ENCODE results near the gene YAF2. TPM values are rescaled to one million over a fixed set of nuclear protein-coding genes. Genes with fewer than 3 reads are reported as not detected.
"Not testable (repeated sequence)": the region's sequence is repeated elsewhere in the genome, so short reads cannot be mapped to it uniquely, and the experiment has no call there.

YAF2 gene
- total RNA-seq, 1 donor from 2014 or later, result 88.1 TPM

DNA sequence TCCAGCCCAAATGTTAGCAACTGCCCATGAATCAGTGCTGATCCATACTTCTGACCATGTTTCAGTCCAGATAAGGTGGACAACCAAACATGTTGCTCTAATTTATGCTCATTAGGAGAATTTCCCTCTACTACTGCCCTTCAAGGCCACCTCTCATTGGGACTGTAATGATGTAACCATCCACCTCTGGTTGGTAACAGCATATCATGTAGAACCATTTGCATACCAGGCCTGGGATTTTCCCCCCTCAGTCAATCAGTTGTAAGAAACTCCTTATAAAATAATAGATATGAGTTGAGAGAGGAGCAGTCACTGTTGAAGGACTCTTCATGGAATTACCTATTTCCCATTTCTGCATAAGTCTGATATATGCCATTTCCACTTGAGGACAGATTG lies 17.8 kb upstream of the YAF2 start:
- Histone ChIP-seq H3K4me1 (no peaks in the 10 kb centered on the region), H3K4me3 (no peak overlapping the region), H3K27me3 (ENCODE audit: low read depth) (no peaks in the 10 kb centered on the region), H3K36me3 (no peaks in the 10 kb centered on the region), H3K9me3 (replicated peaks) (peaks cover 9% of the 10 kb centered on the region), H3K27ac (replicated peaks) (no peak overlapping the region)
- TF ChIP-seq, protein P1, sequence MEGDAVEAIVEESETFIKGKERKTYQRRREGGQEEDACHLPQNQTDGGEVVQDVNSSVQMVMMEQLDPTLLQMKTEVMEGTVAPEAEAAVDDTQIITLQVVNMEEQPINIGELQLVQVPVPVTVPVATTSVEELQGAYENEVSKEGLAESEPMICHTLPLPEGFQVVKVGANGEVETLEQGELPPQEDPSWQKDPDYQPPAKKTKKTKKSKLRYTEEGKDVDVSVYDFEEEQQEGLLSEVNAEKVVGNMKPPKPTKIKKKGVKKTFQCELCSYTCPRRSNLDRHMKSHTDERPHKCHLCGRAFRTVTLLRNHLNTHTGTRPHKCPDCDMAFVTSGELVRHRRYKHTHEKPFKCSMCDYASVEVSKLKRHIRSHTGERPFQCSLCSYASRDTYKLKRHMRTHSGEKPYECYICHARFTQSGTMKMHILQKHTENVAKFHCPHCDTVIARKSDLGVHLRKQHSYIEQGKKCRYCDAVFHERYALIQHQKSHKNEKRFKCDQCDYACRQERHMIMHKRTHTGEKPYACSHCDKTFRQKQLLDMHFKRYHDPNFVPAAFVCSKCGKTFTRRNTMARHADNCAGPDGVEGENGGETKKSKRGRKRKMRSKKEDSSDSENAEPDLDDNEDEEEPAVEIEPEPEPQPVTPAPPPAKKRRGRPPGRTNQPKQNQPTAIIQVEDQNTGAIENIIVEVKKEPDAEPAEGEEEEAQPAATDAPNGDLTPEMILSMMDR (IDR thresholded peaks at IDR 0.05; ENCODE audit: borderline replicate concordance), result no peak
- intact Hi-C loops (cut with micrococcal nuclease), result no loop called here
- DNase-seq, result no peak

DNA sequence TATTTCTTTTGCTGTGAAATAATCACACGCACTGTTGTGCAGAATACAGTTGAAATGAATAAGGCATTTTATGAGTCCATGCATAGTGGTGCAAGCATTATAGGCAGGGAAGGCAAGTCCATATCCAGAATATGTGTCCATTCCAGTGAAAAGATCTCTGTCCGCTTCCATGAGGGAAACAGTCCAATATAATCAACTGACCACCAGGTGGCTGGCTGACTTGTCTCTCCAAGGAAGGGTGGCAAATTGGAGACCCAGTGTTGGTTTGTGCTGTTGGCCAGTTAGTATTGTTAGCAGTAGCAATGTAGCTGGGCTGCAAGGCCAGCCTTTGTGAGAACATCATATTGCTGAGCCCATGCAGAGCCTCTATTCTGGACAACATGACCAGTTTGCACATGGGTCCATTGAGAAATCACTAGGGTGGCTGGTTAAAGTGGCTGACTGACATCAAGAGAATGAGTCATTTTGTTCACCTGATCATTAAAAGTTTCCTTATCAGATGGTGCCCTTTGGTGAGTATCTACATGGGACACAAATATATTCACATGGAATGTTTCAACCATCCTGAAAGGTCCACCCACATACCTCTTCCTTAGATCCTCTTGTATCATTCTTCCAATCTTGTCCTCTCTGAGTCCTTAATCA lies 17.3 kb upstream of the YAF2 start:
- intact Hi-C loops (cut with micrococcal nuclease), result no loop called here
- DNase-seq, result no peak
- H3K27ac ChIP-seq (replicated peaks), result no peak overlapping the region
- H3K4me1 ChIP-seq, result no peaks in the 10 kb centered on the region
- no peaks in the 10 kb centered on the region for H3K36me3 ChIP-seq
- TF ChIP-seq, protein P1 (IDR thresholded peaks at IDR 0.05; ENCODE audit: borderline replicate concordance), result no peak
- no peak overlapping the region for H3K4me3 ChIP-seq
- peaks cover 9% of the 10 kb centered on the region for H3K9me3 ChIP-seq (replicated peaks)
- H3K27me3 ChIP-seq (ENCODE audit: low read depth), result no peaks in the 10 kb centered on the region

DNA sequence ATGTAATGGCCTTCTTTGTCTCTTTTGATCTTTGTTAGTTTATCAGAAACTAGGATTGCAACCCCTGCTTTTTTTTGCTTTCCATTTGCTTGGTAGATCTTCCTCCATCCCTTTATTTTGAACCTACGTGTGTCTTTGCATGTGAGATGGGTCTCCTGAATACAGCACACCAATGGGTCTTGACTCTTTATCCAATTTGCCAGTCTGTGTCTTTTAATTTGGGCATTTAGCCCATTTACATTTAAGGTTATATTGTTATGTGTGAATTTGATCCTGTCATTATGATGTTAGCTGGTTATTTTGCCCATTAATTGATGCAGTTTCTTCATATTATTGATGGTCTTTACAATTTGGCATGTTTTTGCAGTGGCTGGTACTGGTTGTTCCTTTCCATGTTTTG lies 14.6 kb upstream of the YAF2 start:
- H3K36me3 ChIP-seq; H3K4me1 ChIP-seq; H3K27ac ChIP-seq (replicated peaks); DNase-seq; intact Hi-C loops (cut with micrococcal nuclease); H3K4me3 ChIP-seq; H3K27me3 ChIP-seq (ENCODE audit: low read depth): not testable (repeated sequence)
- peaks cover 13% of the 10 kb centered on the region for H3K9me3 ChIP-seq (replicated peaks)

DNA sequence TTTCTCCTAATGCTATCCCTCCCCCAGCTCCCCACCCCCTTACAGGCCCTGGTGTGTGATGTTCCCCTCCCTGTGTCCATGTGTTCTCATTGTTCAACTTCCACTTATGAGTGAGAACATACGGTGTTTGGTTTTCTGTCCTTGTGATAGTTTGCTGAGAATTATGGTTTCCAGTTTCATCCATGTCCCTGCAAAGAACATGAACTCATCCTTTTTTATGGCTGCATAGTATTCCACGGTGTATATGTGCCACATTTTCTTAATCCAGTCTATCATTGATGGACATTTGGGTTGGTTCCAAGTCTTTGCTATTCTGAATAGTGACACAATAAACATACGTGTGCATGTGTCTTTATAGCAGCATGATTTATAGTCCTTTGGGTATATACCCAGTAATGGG lies 11.0 kb upstream of the YAF2 start:
- peaks cover 13% of the 10 kb centered on the region for H3K9me3 ChIP-seq (replicated peaks)
- H3K36me3 ChIP-seq; H3K4me1 ChIP-seq; DNase-seq; intact Hi-C loops (cut with micrococcal nuclease); H3K27ac ChIP-seq (replicated peaks); H3K4me3 ChIP-seq; H3K27me3 ChIP-seq (ENCODE audit: low read depth): not testable (repeated sequence)

DNA sequence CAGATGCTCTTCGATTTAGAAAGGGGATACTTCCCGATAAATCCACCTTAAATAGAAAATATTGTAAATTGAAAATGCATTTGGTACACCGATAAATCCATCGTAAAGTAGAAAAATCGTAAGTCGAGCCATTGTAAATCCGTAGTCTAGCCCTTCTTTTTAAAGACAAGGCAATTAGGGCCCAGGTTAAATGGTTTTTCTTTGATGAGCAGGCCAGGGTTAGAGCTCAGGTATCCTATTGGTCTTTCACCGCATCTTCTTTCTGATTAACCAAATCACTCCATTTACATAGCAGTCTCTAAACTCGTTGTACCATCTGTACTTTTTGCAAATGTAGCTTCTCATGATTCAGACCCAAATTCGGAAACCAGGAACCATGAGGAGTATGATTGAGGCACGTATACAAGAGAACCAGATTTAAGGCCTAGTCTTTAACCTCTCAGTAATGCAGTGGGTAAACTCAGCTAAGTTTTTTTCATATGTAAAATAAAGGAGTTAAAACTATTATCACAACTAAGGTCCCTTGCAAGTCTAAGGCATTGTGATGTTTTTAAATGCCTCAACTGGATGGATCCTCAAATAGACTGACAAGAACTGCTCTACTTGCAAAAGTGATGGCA lies 2.2 kb upstream of the YAF2 start:
- Histone ChIP-seq H3K27ac (replicated peaks) (no peak overlapping the region), H3K4me3 (no peak overlapping the region), H3K4me1 (peaks cover 31% of the 10 kb centered on the region), H3K36me3 (no peaks in the 10 kb centered on the region), H3K9me3 (replicated peaks) (no peaks in the 10 kb centered on the region), H3K27me3 (ENCODE audit: low read depth) (no peaks in the 10 kb centered on the region)
- intact Hi-C loops (cut with micrococcal nuclease), result no loop called here
- no peak for DNase-seq
- TF ChIP-seq, protein P1 (IDR thresholded peaks at IDR 0.05; ENCODE audit: borderline replicate concordance), result no peak

DNA sequence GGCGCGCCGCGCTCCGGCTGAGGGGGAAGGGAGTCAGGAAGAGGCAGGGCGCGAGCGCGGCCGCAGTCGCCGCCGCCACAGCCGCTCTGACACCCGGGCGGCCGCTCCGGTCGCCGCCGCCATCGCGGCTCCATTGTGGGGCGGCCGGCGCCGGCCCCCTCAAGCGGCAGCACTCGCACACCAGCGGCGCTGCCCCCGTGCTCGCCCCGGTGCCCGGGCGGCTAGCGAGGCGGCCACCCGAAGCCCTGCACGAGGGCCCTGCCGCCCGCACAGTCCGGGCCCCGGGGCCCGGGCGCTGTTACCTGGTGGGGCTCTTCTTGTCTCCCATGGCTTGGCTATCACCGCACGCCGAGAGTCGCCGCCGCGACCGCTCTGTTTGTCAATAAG lies 202 bp downstream of the YAF2 start:
- Histone ChIP-seq H3K9me3 (replicated peaks) (no peaks in the 10 kb centered on the region), H3K27ac (replicated peaks) (peak overlapping the region; percentile 98), H3K4me3 (peak overlapping the region; percentile 84), H3K4me1 (peaks cover 55% of the 10 kb centered on the region), H3K36me3 (no peaks in the 10 kb centered on the region), H3K27me3 (ENCODE audit: low read depth) (no peaks in the 10 kb centered on the region)
- DNase-seq, result no peak
- intact Hi-C loops (cut with micrococcal nuclease), result no loop called here
- TF ChIP-seq, protein P1 (IDR thresholded peaks at IDR 0.05; ENCODE audit: borderline replicate concordance), result no peak
